Sigmoid colon (tissue), 4 donors: ENCODE data around the gene SLIT3.

Experiments used
- POLR2A ChIP-seq, 2 donors: fragments of 450-650 bp; IDR thresholded peaks; one replicate each; pipeline ENCODE4 v1.6.1; 2016; ENCODE audit warnings: antibody characterized with exemption in 2 of 2, mild to moderate bottlenecking in 2 of 2, moderate library complexity in 2 of 2
- POLR2AphosphoS5 ChIP-seq, 4 donors: sonication (generic); formaldehyde crosslinking; IDR thresholded peaks; one replicate each; pipeline ENCODE4 v1.6.1; 2017; ENCODE audit warnings: antibody characterized with exemption in 4 of 4
- TF ChIP-seq, protein P1 (sequence below), 4 experiments: fragments of 450-650 bp in 3 of 4; fragments of 200-600 bp in 1 of 4; IDR thresholded peaks; one replicate each; pipeline ENCODE4 v1.5.1; 2016 to 2019; ENCODE audit warnings: antibody characterized with exemption in 4 of 4, mild to moderate bottlenecking in 3 of 4, moderate library complexity in 2 of 4

DNA sequence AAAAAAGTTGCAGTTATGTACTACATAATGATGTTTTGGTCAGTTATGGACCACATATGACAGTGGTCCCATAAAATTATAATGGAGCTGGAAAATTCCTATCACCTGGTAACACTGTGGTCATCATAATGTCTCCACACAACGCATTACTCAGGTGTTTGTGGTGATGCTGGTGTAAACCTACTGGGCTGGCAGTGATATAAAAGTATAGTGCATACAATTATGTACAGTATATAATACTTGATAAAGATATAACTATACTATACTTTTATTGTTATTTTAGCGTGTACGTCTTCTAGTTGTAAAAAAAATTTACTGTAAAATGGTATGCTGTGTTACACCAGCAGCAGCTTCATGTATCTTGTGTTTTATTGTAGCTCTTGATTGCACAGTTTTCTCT lies 655.7 kb downstream of the SLIT3 start:
- TF ChIP-seq, protein P1, sequence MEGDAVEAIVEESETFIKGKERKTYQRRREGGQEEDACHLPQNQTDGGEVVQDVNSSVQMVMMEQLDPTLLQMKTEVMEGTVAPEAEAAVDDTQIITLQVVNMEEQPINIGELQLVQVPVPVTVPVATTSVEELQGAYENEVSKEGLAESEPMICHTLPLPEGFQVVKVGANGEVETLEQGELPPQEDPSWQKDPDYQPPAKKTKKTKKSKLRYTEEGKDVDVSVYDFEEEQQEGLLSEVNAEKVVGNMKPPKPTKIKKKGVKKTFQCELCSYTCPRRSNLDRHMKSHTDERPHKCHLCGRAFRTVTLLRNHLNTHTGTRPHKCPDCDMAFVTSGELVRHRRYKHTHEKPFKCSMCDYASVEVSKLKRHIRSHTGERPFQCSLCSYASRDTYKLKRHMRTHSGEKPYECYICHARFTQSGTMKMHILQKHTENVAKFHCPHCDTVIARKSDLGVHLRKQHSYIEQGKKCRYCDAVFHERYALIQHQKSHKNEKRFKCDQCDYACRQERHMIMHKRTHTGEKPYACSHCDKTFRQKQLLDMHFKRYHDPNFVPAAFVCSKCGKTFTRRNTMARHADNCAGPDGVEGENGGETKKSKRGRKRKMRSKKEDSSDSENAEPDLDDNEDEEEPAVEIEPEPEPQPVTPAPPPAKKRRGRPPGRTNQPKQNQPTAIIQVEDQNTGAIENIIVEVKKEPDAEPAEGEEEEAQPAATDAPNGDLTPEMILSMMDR (IDR thresholded peaks at IDR 0.05) = no peak
- TF ChIP-seq POLR2A (IDR thresholded peaks at IDR 0.05) (no peak), POLR2AphosphoS5 (IDR thresholded peaks at IDR 0.05) (no peak)
